NCI-H446 (cell line): ENCODE measurements around the gene AURKB.

Source experiments
- DNase-seq, 2 experiments: peaks; one replicate each; lab custom pipeline; 2025; lab: John Stamatoyannopoulos, UW

AURKB gene

GRCh38 chr17:8161289-8162232 lies 48.8 kb downstream of the AURKB start:
- no peak for DNase-seq

GRCh38 chr17:8160741-8161221 lies 49.6 kb downstream of the AURKB start:
- DNase-seq, result no peak

DNA sequence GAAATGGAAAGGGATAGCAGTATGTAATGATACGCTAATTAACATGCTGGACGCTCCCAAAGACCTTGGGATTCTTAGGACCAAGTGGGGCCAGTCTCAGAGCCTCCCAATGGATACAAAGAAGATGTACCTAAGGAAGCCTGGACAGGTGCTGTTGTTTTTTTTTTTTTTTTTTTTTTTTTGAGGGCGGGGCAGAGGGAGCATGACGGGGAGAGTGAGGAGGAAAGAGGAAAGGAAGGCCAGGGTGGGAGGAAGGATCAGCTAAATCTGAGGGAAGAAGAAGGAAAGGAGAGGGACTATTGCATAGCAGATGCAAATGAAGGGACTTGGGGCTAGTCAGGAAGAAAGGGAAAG lies 50.2 kb downstream of the AURKB start:
- no peak for DNase-seq

- DNase-seq, result no peak
Measured at GRCh38 chr17:8159459-8160223, 50.7 kb downstream of the AURKB start.

DNA sequence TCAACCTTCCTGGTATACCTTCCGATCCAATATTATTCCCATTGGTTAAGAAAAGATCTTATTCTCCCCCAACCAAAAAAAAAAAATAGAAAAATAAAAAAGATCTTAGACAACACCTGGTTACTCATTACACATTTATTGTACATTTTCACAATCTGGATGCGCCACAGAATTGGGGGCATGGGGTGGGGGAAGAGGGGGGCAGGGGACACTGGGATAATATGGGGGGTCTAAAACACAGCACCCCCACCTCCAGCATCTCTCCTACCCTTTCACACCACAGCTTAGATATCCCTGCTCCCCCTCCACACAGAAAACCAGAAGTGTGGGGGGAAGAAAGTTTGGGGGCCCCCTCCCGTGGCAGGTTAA lies 51.4 kb downstream of the AURKB start:
- DNase-seq, result no peak

DNA sequence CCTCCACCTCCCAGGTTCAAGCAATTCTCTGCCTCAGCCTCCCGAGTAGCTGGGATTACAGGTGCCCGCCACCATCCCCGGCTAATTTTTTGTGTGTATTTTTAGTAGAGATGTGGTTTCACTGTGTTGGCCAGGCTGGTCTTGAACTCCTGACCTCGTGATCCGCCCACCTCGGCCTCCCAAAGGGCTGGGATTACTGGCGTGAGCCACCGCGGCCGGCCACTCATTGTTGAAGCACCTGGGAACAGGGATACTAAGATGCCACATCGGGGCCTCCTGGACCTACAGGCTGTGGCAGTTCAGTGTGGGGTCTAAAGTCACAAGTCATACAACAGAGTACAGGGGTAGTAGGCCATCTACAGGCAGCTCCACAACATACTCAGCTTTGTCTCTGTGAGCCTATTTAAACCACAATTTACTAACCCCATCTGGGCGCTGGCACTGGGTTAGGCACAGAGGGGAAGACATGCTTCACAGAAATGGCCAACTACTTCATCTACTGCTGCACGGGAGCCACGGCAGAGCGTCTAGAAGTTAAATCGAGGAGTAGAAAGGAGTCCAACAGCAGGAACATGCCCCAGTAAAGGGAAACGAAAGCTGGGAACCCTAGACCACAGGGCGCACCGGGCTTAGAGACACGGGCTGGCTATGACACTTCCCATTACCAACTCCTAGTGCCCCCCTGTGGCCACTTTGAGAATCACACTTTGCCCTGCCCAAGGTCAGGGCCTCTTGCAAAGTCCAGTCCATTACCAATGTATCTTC lies 51.9 kb downstream of the AURKB start:
- peak; percentile 50 to 74 for DNase-seq

GRCh38 chr17:8156246-8156992 lies 54.0 kb downstream of the AURKB start:
- DNase-seq, result peak; percentile 98 to 99

- no peak for DNase-seq
Measured at GRCh38 chr17:8155996-8156245, 54.5 kb downstream of the AURKB start.

GRCh38 chr17:8155231-8155995 lies 55.0 kb downstream of the AURKB start:
- no peak for DNase-seq
